ENCODE data around the gene DOCK3.
A peak's percentile ranks its signal among the peaks of the same experiment; 100 is the strongest.

- TF ChIP-seq POLR2A (IDR thresholded peaks at IDR 0.05): peak in 1 of 4 donors; percentile 23
- peak in 1 of 6 experiments; percentile 14 for TF ChIP-seq CTCF (IDR thresholded peaks at IDR 0.05)
- peak in 2 of 4 donors; percentile 4 to 53 for TF ChIP-seq EP300 (IDR thresholded peaks at IDR 0.05)
Measured at GRCh38 chr3:50627407-50628051, 47.2 kb upstream of the DOCK3 start.
